H1 (cell line): ENCODE data around the gene FNDC3A. TPM values are rescaled to one million over a fixed set of nuclear protein-coding genes. Genes with fewer than 3 reads are reported as not detected.

Experiments
- BCL11A ChIP-seq, 2 experiments: IDR thresholded peaks; one replicate each; pipeline ENCODE4 v1.6.1; 2011; ENCODE audit warnings: low read depth in 2 of 2, low read length in 2 of 2, mild to moderate bottlenecking in 2 of 2
- BRCA1 ChIP-seq: IDR thresholded peaks from 2 replicates; pipeline ENCODE4 v1.6.1; 2012; ENCODE audit warnings: low read depth, low read length, improper control_type of control experiment
- KDM1A ChIP-seq: fragments of 200-600, 300-600 bp; sonication (generic); IDR thresholded peaks from 2 replicates; pipeline ENCODE4 v1.7.1; 2016; ENCODE audit warnings: mild to moderate bottlenecking, low read length, borderline replicate concordance
- POU5F1 ChIP-seq: IDR thresholded peaks from 2 replicates; pipeline ENCODE4 v1.6.1; 2011; ENCODE audit warnings: low read depth, mild to moderate bottlenecking, low read length, moderate library complexity
- SP1 ChIP-seq: IDR thresholded peaks from 2 replicates; pipeline ENCODE4 v1.6.1; 2011; ENCODE audit warnings: low read depth, low read length
- USF2 ChIP-seq: IDR thresholded peaks from 2 replicates; pipeline ENCODE4 v1.6.1; 2011; ENCODE audit warnings: low read length, improper control_type of control experiment
- polyA plus RNA-seq, 7 experiments: library from polyadenylated mRNA; depleted of rRNA in 3 of 7; stranded (reverse) in 5 of 7; unstranded in 2 of 7; fragments of >200 nt in 5 of 7; fragments of 200-250 nt in 2 of 7; gene quantifications; 1 replicate in 5 of 7; 2 replicates in 1 of 7; 4 replicates in 1 of 7; pipeline versions ENCODE4 v1.2.1 to v1.2.3, GENCODE V29; 2011 to 2013; ENCODE audit warnings: missing spikeins in 2 of 7, mixed read lengths in 2 of 7
- total RNA-seq: library from RNA; stranded (reverse); fragmentation: NEBNext Ultra II Directional; extraction: Animal tissue kit (Norgen Biotek cat#: 25700); gene quantifications from 2 replicates; pipeline ENCODE4 v1.2.1, GENCODE V29; 2021

The FNDC3A gene
- total and polyA plus RNA-seq, 2 of the 8 experiments (the other 6 are each of a cell fraction or from before 2014, with no cell fraction given), result 14.6 to 26.0 TPM

- no peak for TF ChIP-seq POU5F1
- TF ChIP-seq USF2, result no peak
- TF ChIP-seq BRCA1, result no peak
- TF ChIP-seq SP1, result no peak
- no peak for TF ChIP-seq BCL11A (IDR thresholded peaks at IDR 0.05; ENCODE audit: low read depth in 2 of 2, low read length in 2 of 2)
- TF ChIP-seq KDM1A, result no peak
Measured at GRCh38 chr13:48977973-48978372, 2.3 kb downstream of the FNDC3A start (continued).
